ENCODE data around the gene THAP10.
"Not testable (repeated sequence)": the region's sequence is repeated elsewhere in the genome, so short reads cannot be mapped to it uniquely, and the experiment has no call there.

The THAP10 gene

DNA sequence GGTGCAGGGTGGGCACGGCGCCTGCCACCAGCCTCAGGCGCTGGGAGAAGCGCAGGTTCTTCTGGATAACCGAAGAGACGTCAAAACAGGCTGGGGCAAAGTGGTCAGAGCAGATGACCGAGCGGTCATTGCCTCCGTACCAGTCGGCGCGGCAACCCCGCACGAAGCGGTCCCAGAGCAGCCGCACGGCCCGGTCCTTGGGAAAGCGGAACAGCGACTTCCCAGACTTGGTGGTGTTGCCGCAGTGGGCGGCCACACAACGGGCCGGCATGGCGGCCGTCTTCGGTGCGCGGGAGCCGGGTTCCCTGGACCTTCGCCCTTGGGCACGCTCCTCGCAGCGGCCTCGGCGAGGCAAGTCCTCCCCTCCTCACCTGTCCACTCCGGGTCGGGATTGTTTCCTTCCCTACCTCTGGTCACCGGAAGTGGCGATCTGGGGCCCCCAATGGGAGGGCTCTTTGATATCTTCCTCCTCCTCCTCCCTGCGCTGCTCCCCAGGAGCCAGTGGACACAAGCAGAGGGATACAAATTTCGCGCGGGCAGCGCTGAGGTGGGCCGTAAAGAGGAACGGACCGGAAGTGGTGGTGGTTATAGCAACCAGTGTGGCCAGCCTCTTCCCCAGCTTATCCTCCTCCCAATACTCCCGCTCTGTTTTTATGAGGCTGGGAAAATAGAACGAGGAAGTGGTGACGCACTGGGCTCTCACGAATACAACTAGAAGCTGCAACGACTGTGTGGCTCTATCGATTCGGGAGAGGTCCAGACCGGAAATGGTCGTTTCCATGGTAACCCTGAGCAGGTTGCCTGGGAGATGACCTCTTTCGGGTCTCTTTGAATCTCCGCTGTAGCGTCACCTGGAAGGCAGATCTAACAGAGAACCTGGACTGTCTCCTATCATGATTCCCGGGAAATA lies at the start of gene THAP10, which contains the start of gene LRRC49:
Gene THAP10 (minus strand): TSS at position 432 of the 910 bp plus-strand sequence. CDS start 161 bp downstream, at position 271.
Gene LRRC49 (plus strand): TSS at position 825 of the 910 bp plus-strand sequence. CDS start 69 bp downstream, at position 894.
- peak; percentile 55 for DNase-seq
- peak; percentile 70 for ATAC-seq

- ATAC-seq (no peak), DNase-seq (no peak)
Measured at GRCh38 chr15:70936326-70936725, 44.1 kb upstream of the THAP10 start.

DNA sequence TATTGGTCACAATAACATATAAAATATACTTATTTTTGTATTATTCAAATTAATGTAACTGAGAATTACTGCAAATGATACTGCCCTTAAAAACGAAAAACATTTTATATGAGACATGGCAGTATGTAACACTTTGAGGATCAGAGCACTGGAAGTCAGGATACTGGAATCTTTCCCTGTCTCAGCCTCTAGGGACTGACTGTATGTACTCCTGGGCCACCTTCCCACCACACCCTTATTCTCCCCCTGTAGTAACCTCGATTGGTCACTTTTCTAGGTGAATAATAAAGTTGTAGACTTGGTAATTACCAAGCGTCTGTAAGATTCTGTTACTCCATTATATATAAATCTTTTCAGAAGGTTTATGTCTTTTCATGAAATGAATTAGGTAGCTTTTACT lies 43.4 kb upstream of the THAP10 start:
- DNase-seq (no peak), ATAC-seq (no peak)

GRCh38 chr15:70933411-70933810 lies 41.2 kb upstream of the THAP10 start:
- ATAC-seq (no peak), DNase-seq (no peak)

GRCh38 chr15:70932397-70932796 lies 40.2 kb upstream of the THAP10 start:
- no peak for ATAC-seq

GRCh38 chr15:70931821-70932220 lies 39.6 kb upstream of the THAP10 start:
- DNase-seq = no peak
- ATAC-seq = no peak

More at GRCh38 chr15:70932397-70932796, 40.2 kb upstream of the THAP10 start:
- DNase-seq = no peak

DNA sequence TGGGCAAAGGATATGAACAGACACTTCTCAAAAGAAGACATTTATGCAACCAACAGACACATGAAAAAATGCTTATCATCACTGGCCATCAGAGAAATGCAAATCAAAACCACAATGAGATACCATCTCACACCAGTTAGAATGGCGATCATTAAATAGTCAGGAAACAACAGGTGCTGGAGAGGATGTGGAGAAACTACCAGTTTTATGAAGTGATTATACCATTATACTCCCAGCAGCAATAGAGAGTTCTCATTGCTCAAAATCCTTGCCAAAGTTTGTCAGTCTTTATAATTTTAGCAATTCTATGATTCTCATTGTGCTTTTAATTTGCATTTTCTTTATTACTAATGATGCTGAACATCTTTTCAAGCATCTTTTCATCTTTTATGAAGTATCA lies 34.7 kb upstream of the THAP10 start:
- not testable (repeated sequence) for DNase-seq, ATAC-seq

- ATAC-seq (no peak), DNase-seq (no peak)
Measured at GRCh38 chr15:70923311-70924080, 31.3 kb upstream of the THAP10 start.

GRCh38 chr15:70922119-70922518 lies 29.9 kb upstream of the THAP10 start:
- ATAC-seq (no peak), DNase-seq (no peak)

DNA sequence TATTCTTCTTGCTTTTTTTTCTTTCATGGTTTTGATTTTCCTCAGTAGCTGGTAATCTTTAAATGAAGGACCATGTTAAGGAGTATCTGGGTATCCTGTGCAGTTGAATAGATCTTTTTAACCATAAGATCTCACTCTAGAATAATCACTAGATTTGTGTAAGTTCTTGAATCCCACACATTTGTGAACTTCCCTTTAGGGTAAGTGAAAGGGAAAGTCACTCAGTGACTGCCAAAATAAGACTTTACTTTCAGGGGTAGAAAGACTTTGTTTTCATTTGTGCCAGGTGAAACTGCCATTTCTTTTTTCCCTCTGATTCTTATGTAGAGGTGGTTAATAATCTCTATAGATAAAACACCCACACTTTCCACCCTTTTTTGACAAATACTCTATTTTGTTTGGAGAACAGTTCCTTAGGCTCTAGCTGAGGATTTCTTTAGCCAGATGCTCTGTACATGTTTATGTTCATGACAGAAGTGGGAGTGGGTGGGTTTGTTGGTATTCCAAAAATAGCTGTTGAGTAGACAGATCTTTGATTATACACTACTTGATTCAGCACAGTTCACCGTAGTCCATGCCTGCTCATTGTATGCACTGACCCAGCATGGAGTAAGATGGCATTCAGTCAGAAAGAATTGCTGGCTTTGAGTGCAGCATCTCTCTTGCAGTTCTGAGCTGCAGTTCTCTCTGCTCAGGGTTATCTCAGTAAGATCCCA lies 28.9 kb upstream of the THAP10 start:
- ATAC-seq (no peak), DNase-seq (no peak)

DNA sequence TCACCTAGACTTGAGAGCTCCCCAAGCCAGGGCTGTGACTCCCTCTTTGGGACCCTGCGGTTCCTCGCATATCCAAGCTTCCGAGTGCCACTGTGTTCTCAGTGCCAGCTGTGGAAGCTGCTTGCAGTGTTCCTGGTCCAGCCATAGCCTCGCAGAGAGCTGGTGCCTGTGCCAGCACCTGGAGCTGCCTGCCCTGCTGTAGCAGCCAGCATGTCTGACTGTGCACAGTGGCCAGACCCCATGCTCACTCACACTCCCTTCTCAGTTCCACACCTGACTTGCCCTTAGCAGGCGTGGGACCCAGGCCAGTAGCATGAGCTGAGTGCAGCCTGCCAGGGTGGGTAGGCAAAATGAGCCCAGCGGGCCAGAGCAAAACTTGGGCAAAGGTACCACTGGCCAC lies 25.7 kb upstream of the THAP10 start:
- DNase-seq = no peak
- ATAC-seq = no peak

GRCh38 chr15:70916531-70916930 lies 24.3 kb upstream of the THAP10 start:
- DNase-seq (no peak), ATAC-seq (no peak)

- ATAC-seq (no peak), DNase-seq (no peak)
Measured at GRCh38 chr15:70912187-70912586, 20.0 kb upstream of the THAP10 start.

- ATAC-seq (no peak), DNase-seq (no peak)
Measured at GRCh38 chr15:70910958-70911357, 18.7 kb upstream of the THAP10 start.

DNA sequence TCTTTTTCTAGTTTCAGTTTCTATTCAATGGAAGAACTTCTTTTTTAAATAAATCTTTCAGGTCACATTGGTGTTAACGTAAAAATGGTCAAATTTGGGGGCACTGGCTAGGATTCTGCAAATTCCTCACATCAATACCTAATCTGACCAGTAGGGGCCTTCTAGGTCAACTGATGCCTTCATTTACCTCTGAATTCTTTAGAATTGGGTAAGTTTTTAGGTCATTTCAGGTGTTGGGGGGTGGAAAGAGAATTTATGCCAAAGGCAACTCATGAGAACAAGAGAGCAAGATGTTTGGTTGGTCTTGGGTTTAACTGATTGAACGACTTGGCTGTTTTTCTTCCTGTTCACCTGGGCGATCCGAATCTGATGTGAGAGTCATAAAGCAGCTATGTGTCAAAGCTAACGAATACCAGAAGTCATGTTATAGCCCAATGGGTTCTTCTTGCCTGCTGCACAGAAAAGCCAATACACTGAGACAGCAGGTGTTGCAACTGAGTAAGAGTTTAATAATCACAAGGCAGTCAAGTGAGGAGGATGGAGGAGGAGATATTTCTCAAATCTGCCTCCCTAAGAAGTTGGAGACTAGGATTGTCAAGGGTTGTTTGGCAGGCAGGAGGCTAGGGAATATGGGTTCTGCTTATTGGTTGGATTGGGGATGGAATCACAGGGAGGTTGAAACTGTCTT lies 15.7 kb upstream of the THAP10 start:
- DNase-seq = no peak
- no peak for ATAC-seq

DNA sequence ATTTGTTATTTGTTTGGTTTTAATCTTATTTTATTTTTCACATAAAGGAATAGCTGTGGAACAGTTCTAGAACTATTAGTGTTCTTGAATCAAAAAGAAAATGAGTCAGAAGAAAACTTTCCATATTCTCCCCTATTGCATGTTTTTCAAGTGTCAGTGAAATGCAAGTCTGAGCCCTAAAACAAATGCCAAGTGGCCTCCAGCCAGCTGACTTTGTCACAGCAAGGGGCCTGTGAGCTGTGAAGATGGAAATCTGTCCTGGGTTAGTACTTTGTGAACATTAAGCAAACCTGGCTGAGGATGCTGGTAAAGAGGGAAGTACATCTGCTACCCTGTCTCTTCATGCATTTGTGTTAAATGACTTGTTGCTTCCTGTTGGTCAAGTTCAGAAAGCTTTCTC lies 14.6 kb upstream of the THAP10 start:
- no peak for ATAC-seq
- no peak for DNase-seq

DNA sequence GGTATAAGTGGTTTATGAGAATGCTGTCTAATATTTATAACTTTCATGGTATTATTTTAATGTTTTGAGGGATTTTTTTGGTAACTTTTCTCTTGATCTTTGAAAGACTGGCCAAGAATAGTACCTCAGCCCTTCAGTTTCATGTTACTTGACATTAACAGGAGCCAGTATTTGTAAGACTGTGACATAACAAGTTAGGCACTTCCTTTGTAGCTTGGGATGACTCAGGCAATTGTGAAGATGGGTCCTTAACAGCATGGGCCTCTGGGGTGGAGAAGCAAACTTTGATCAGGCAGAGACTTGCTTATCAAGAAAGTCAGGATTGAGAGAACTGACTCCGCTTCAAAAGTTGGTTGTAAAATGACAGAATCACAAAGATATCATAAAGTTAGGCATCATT lies 9.9 kb upstream of the THAP10 start:
- no peak for ATAC-seq
- no peak for DNase-seq

DNA sequence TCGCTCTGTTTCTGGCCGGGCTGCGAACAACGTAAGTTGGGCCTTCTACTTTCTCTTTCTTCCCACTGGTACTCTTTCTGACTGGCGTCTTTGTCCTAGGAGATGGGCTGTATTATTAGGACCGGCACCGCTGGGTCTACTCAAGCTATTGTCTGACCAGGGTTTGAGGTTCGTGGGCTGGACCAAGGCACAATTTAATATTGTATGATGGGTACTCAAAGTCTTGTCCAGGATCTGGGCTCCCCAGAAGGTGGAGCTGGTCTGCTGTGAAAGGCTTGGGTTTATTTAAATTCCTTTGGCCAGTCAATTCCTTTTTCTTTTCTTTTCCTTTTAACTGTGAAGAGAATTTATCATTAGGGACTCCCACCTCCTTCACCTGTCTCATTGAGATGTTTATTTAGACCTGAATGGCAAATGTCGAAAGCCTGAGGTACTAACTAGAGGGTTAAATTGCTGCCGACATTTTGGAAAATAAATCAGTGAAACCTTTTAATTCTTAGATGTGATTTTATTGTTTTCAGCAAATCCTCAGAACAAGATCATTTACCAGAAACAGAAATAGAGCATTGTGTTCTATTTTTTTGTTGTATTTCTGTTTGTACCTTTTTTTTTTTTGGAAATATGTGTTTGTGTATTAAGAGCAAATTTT lies 803 bp upstream of the THAP10 start:
- DNase-seq = no peak
- no peak for ATAC-seq

- DNase-seq (no peak), ATAC-seq (peak; percentile 61)
Measured at GRCh38 chr15:70882361-70882760, 9.9 kb downstream of the THAP10 start.

- DNase-seq = no peak
- no peak for ATAC-seq
Measured at GRCh38 chr15:70880781-70881180, 11.5 kb downstream of the THAP10 start.

DNA sequence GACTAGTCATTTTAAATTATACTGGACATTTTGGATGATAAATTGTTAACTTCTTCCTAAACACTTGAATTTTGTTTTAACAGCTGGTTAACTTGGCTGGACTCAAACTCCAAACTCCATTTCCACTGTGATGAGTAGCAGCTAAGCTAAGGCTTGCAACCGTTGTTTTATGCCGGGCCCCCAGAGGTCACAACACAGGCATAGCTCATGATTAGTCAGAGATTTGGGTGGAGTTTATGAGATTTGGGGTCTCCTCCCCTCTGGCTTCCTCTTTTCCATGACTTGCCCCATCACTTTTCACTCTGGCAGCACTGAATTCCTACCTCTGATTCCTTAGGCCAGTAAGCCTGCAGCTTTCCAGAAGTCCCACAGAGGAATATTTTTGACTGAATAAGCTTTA lies 12.8 kb downstream of the THAP10 start:
- ATAC-seq = no peak

More for the DNA sequence above, 12.8 kb downstream of the THAP10 start:
- no peak for DNase-seq

Data from stimulated activated naive CD8-positive, alpha-beta T cell treated with anti-CD3 and anti-CD28 coated beads, Interleukin-15, Interleukin-2, amounts not matched to agents 100 U/mL and 50 U/mL, for 24 hours (primary cell).